ENCODE results near the gene ITGAE. TPM values are rescaled to one million over a fixed set of nuclear protein-coding genes. Genes with fewer than 3 reads are reported as not detected.
A peak's percentile ranks its signal among the peaks of the same experiment; 100 is the strongest.
"Not testable (repeated sequence)": the region's sequence is repeated elsewhere in the genome, so short reads cannot be mapped to it uniquely, and the experiment has no call there.

ITGAE gene
- total RNA-seq, 1 experiment from 2014 or later = 28.8 TPM

DNA sequence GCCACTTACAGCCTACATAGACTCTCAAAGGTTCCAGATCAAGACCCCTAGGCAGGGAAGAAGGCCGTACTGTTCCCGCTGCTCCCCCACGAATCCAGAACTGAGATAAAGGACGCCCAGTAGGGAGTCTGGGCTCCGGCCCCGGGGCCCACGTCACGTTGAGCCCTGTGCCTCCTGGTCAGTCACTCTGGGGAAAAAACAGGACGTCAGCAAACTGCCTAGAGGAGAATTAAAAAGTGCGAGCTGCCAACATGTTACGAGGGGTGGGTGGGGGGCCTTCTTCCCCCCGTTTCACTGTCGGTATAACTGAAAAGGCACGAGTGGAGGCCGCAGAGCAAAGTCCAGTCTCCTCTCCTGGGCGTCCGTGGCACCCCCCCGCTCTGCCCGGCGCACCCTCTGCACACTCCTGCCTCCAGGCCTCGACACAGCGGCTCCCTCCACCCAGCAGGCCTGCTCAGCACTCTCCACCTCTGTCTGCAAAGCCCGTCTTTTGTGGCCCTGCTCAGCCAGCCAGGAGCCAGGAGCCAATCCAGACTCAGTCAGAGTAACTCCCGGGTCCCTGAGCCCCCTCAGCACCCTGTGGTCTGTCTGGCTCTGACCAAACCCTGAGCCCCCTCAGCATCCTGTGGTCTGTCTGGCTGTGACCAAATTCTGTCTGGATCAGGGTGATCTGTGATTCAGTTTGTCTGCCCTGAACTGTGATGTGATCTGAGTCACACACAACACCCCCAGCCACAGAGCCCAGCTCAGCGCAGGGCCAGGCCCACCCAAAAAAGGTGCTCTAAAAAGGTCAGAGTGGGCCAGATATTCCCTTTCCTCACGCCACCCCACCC is 6.2 kb downstream of the ITGAE start:
- Histone ChIP-seq H3K27me3 (ENCODE audit: control insufficient read depth, insufficient read depth, low read length) (no peaks in the 10 kb centered on the region), H3K4me3 (ENCODE audit: insufficient read depth, low read depth, low read length) (no peak overlapping the region), H3K36me3 (replicated peaks; ENCODE audit: control insufficient read depth, insufficient read depth, low read length) (no peaks in the 10 kb centered on the region; the same call in 1 of the 2 replicates)
- DNase-seq = peak; percentile 70

- not testable (repeated sequence) for H3K27me3 ChIP-seq (ENCODE audit: control insufficient read depth, insufficient read depth, low read length); H3K4me3 ChIP-seq (ENCODE audit: insufficient read depth, low read depth, low read length); DNase-seq; H3K36me3 ChIP-seq (replicated peaks; ENCODE audit: control insufficient read depth, insufficient read depth, low read length)
Observed at GRCh38 chr17:3794152-3794551, 6.8 kb downstream of the ITGAE start.

- not testable (repeated sequence) for H3K4me3 ChIP-seq (ENCODE audit: insufficient read depth, low read depth, low read length); H3K27me3 ChIP-seq (ENCODE audit: control insufficient read depth, insufficient read depth, low read length); H3K36me3 ChIP-seq (replicated peaks; ENCODE audit: control insufficient read depth, insufficient read depth, low read length); DNase-seq
Observed at GRCh38 chr17:3793258-3793657, 7.7 kb downstream of the ITGAE start.

GRCh38 chr17:3792481-3792880 is 8.5 kb downstream of the ITGAE start:
- no peak overlapping the region for H3K4me3 ChIP-seq (ENCODE audit: insufficient read depth, low read depth, low read length)
- DNase-seq = no peak
- no peaks in the 10 kb centered on the region for H3K27me3 ChIP-seq (ENCODE audit: control insufficient read depth, insufficient read depth, low read length)
- no peaks in the 10 kb centered on the region; the same call in 1 of the 2 replicates for H3K36me3 ChIP-seq (replicated peaks; ENCODE audit: control insufficient read depth, insufficient read depth, low read length)

- no peaks in the 10 kb centered on the region for H3K27me3 ChIP-seq (ENCODE audit: control insufficient read depth, insufficient read depth, low read length)
- DNase-seq = no peak
- no peaks in the 10 kb centered on the region for H3K36me3 ChIP-seq (replicated peaks; ENCODE audit: control insufficient read depth, insufficient read depth, low read length)
- H3K4me3 ChIP-seq (ENCODE audit: insufficient read depth, low read depth, low read length) = no peak overlapping the region
Observed at GRCh38 chr17:3788200-3788599, 12.8 kb downstream of the ITGAE start.

- H3K4me3 ChIP-seq (ENCODE audit: insufficient read depth, low read depth, low read length); H3K36me3 ChIP-seq (replicated peaks; ENCODE audit: control insufficient read depth, insufficient read depth, low read length); H3K27me3 ChIP-seq (ENCODE audit: control insufficient read depth, insufficient read depth, low read length); DNase-seq: not testable (repeated sequence)
Observed at GRCh38 chr17:3785323-3785722, 15.7 kb downstream of the ITGAE start.

DNA sequence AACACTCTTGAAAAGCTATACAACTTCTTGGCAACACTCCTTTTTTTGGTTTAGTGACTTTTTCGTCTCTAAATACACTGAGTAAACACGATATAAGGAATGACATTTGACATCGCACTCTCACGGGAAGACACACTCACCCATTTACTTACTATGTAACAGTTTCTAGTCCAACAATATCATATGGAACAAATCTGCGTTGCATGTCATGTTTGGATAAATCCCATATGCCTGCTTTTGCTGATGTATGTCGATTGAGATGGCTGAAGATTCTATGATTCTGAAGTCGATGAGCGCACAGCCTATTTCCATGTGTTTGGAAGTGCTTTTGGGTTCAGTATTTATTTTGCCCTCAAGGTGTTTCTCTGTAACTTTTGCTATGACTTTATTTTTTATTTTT is 18.2 kb downstream of the ITGAE start:
- no peak for DNase-seq
- Histone ChIP-seq H3K4me3 (ENCODE audit: insufficient read depth, low read depth, low read length) (no peak overlapping the region), H3K36me3 (replicated peaks; ENCODE audit: control insufficient read depth, insufficient read depth, low read length) (no peaks in the 10 kb centered on the region), H3K27me3 (ENCODE audit: control insufficient read depth, insufficient read depth, low read length) (no peaks in the 10 kb centered on the region)

- Histone ChIP-seq H3K27me3 (ENCODE audit: control insufficient read depth, insufficient read depth, low read length) (no peaks in the 10 kb centered on the region), H3K36me3 (replicated peaks; ENCODE audit: control insufficient read depth, insufficient read depth, low read length) (no peaks in the 10 kb centered on the region), H3K4me3 (ENCODE audit: insufficient read depth, low read depth, low read length) (no peak overlapping the region)
- no peak for DNase-seq
Observed at GRCh38 chr17:3780986-3781385, 20.0 kb downstream of the ITGAE start.

- Histone ChIP-seq H3K4me3 (ENCODE audit: insufficient read depth, low read depth, low read length) (no peak overlapping the region), H3K27me3 (ENCODE audit: control insufficient read depth, insufficient read depth, low read length) (no peaks in the 10 kb centered on the region), H3K36me3 (replicated peaks; ENCODE audit: control insufficient read depth, insufficient read depth, low read length) (no peaks in the 10 kb centered on the region)
- peak; percentile 25 for DNase-seq
Observed at GRCh38 chr17:3777366-3778120, 23.4 kb downstream of the ITGAE start.

DNA sequence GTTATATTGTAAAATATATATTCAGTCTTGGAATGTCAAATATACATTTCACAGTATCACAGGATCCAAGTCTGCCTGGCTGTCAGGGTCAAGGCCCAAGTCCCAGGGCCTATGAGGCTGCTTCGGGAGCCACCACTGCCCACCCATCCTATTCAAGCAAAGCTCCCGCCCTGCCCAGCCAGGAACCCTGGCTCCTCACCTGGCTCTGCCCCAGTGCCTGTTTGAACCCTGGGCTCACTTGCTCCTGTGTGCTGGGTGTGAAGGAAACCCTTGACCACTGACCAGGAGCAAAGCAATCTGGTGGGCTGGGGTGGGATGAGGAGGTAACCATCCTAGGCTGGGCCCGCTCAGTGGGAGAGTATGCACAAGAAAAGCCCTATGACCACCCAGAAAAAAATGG is 27.0 kb downstream of the ITGAE start:
- no peak for DNase-seq
- Histone ChIP-seq H3K4me3 (ENCODE audit: insufficient read depth, low read depth, low read length) (no peak overlapping the region), H3K27me3 (ENCODE audit: control insufficient read depth, insufficient read depth, low read length) (no peaks in the 10 kb centered on the region), H3K36me3 (replicated peaks; ENCODE audit: control insufficient read depth, insufficient read depth, low read length) (no peaks in the 10 kb centered on the region)

GRCh38 chr17:3773511-3773910 is 27.5 kb downstream of the ITGAE start:
- Histone ChIP-seq H3K4me3 (ENCODE audit: insufficient read depth, low read depth, low read length) (no peak overlapping the region), H3K27me3 (ENCODE audit: control insufficient read depth, insufficient read depth, low read length) (no peaks in the 10 kb centered on the region), H3K36me3 (replicated peaks; ENCODE audit: control insufficient read depth, insufficient read depth, low read length) (no peaks in the 10 kb centered on the region)
- DNase-seq = no peak

DNA sequence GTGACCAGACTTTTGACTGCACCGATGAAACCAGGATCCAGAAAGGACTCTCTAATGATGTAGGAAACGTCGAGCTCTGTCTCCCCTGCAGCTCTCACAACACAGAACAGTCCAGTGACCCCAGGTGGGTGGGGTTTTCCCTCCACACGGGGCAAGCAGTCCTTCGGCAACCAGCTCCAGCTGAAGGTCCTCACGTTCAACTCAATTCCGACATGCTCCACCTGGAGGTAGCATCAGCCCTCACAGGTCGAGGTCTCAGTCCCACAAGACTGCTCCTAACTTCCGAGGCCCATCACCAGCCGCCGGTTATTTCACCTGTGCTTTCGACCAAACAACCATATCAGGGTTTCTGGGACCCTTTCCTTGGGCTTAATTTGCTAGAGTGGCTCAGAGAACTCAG is 28.2 kb downstream of the ITGAE start:
- Histone ChIP-seq H3K4me3 (ENCODE audit: insufficient read depth, low read depth, low read length) (no peak overlapping the region), H3K36me3 (replicated peaks; ENCODE audit: control insufficient read depth, insufficient read depth, low read length) (no peaks in the 10 kb centered on the region), H3K27me3 (ENCODE audit: control insufficient read depth, insufficient read depth, low read length) (no peaks in the 10 kb centered on the region)
- DNase-seq = peak; percentile 80

- peak; percentile 26 for DNase-seq
- H3K36me3 ChIP-seq (replicated peaks; ENCODE audit: control insufficient read depth, insufficient read depth, low read length) = no peaks in the 10 kb centered on the region
Observed at GRCh38 chr17:3771140-3771539, 29.8 kb downstream of the ITGAE start.

GRCh38 chr17:3770466-3770865 is 30.5 kb downstream of the ITGAE start:
- no peaks in the 10 kb centered on the region for H3K27me3 ChIP-seq (ENCODE audit: control insufficient read depth, insufficient read depth, low read length)
- peak; percentile 51 for DNase-seq
- H3K4me3 ChIP-seq (ENCODE audit: insufficient read depth, low read depth, low read length) = no peak overlapping the region
- no peaks in the 10 kb centered on the region for H3K36me3 ChIP-seq (replicated peaks; ENCODE audit: control insufficient read depth, insufficient read depth, low read length)

More at GRCh38 chr17:3771140-3771539, 29.8 kb downstream of the ITGAE start:
- Histone ChIP-seq H3K4me3 (ENCODE audit: insufficient read depth, low read depth, low read length) (no peak overlapping the region), H3K27me3 (ENCODE audit: control insufficient read depth, insufficient read depth, low read length) (no peaks in the 10 kb centered on the region)

DNA sequence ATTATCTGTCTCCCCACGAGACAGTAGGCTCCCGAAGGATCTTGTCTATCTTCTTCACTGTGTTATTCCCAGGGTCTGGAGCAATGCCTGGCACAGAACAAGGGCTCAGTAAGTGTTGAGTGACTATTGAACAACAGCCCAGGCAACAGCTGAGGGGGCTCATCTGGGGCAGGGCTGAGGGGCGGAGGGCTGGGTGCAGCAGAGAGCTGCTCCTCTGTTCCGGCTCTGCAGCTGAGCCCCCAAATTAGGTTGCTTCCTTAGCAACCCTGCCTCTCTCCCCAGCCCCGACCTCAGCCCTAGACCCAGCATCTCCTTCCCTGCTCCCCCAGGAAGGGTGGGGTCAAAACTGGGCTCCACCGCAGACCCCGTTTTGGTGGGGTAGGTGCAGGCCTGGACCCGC is 32.2 kb downstream of the ITGAE start:
- no peak for DNase-seq
- Histone ChIP-seq H3K4me3 (ENCODE audit: insufficient read depth, low read depth, low read length) (no peak overlapping the region), H3K27me3 (ENCODE audit: control insufficient read depth, insufficient read depth, low read length) (no peaks in the 10 kb centered on the region), H3K36me3 (replicated peaks; ENCODE audit: control insufficient read depth, insufficient read depth, low read length) (no peaks in the 10 kb centered on the region)
